NCI-H1417 (cell line): ENCODE results near the gene MRPL3.
"Not testable (repeated sequence)": the region's sequence is repeated elsewhere in the genome, so short reads cannot be mapped to it uniquely, and the experiment has no call there.

Source experiments
- DNase-seq, 3 experiments: peaks; one replicate each; lab custom pipeline; 2025; lab: John Stamatoyannopoulos, UW

The MRPL3 gene

DNA sequence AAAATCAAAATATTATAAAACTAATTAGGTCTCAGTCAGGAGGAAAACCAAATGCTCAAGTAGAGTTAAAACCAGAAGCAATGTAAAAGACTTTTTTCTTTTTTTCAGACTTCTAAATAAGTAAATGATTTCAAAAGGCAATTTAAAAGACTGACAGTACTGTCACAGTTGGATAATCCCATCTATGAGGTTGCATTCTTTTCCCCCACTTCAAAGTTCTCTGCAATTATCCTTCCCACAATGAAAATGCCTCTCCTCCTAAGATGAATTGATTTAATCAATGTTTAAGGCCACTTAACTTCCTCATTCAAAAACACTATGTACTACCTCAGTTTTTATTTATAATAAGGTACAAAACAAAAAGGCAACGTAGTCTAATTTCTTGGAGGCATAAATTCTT, 8.1 kb downstream of the MRPL3 start:
- peak in 1 of 3 experiments; percentile 11 for DNase-seq

DNA sequence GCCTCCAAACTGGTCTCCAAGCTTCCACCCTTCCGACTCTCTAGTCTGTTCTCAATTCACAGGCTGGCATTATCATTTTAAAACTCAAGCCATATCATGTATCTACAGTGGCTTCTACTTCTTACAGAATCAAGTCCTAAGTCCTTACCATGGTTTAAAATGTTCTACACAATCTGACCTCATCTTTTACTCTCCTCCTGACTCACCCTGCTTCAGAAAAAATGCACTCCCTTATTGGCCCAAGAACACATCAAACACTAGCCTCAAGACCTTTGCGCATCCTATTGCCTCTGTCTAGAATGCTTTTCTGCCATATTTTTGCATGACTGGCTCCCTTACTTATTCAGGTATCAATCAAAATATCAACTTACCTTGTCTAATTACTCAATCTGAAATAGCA, 11.0 kb downstream of the MRPL3 start:
- DNase-seq, result no peak

DNA sequence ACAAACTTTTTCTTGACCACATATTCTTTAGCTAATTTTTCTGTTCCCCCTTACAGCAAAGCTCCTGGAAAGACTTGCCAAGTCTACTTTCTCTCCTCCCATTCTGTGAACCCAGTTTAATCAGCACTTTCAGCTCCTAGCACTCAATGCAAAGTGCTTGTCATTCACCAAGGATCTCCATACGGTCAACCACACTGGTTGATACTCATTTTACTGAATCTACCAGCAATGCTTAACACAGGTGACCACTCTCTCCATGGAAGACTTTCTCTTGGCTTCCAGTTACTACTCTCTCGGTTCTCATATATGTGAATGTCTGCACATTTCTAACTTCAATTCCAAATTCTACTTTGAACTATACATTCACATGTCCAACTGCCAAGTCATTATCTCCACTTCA, 11.7 kb downstream of the MRPL3 start:
- DNase-seq, result no peak

- not testable (repeated sequence) for DNase-seq
Measured at GRCh38 chr3:131486545-131486944, 16.2 kb downstream of the MRPL3 start.

GRCh38 chr3:131485119-131485518, 17.7 kb downstream of the MRPL3 start:
- no peak for DNase-seq

- no peak for DNase-seq
Measured at GRCh38 chr3:131484496-131485111, 18.2 kb downstream of the MRPL3 start.

- DNase-seq, result no peak
Measured at GRCh38 chr3:131480116-131480515, 22.7 kb downstream of the MRPL3 start.

DNA sequence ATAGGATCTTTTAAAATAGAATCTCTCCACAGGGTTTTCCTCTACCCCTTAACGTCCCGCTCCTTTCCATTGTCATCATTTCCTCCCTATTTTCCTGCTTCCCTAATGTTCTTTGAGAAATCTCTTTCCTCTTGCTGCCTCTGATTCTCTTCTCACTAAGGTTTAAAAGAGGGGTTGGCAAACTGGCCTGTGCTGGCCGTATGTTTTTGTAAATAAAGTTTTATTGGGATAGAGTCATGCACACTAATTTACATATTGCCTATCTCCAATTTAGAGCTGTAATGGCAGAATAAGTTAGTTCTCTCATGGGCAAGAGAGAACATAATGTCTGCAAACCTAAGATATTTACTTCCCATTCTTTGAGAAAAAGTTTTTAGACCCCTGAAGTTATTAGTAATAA, 25.0 kb downstream of the MRPL3 start:
- DNase-seq, result no peak

DNA sequence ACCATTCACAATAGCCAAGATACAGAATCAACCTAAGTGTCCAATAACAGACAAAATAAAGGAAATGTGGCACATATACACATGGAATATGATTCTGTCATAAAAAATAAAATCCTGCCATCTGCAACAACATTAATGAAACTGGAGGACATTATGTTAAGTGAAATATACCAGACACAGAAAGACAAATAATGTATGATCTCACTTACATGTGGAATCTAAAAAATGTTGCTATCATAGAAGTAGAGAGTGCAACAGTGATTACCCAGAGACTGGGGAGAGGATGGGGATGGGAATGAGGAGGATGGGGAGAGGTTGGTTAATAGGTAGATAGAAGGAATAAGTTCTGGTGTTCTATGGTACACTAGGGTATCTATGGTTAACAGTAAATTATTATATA, 28.7 kb downstream of the MRPL3 start:
- DNase-seq, result no peak

DNA sequence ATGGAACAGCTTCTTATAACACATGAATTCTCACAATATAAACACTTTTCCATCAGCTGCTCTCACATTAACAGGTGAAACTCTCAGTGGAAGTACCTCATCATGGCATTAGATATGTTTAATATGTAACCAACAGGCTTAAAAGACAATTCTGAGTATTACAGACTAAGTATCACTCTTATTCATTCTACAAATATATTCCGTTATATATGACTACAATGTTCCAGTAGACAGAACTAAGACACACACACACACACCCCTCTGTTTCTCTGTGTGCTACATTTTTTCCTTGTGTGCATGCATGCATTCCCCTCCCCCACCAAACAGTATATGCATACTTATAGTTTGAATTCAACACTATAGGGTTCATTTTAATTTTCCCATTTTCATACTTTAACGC, 32.4 kb downstream of the MRPL3 start:
- no peak for DNase-seq

GRCh38 chr3:131458653-131459052, 44.1 kb downstream of the MRPL3 start:
- DNase-seq, result no peak

DNA sequence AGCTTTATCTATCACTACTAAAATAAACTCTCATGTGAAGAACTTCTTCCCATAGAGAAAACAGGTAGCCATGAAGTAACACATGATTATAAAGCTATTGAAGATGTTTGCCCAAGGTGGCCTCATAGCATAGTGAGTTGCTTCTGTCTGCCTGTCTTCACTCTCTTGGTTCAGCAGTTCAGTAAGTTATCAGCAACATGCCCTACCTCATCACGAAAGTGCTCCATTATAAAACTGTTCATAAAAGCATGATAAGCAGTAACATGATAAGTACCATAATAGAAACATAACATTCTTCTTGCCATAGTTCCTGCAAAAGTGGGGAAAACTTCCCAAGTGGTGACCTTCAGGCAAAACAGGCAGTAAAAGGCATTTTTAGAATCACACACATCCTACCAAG, 45.6 kb downstream of the MRPL3 start:
- peak in 1 of 3 experiments; percentile 52 for DNase-seq

GRCh38 chr3:131454501-131454900, 48.3 kb downstream of the MRPL3 start:
- DNase-seq, result no peak

DNA sequence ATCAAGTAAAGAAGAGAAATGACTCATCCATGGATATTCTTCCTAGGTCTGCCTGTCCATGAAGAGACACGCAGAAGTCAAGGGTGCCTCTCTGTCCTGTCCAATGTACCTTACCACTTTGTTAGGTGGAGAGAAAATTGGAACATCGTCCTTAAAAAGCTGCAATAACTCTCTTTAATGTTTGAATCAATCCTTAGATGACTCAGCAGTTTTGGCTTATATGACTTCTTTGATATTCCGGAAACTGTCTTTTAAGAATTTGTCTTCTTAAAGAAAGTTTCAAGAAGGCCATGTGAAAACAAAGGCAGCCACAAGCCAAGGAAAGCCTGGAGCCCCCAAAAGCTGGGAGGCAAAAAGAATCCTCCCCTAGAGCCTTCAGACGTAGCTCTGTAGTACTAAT, 49.2 kb downstream of the MRPL3 start:
- DNase-seq, result no peak

DNA sequence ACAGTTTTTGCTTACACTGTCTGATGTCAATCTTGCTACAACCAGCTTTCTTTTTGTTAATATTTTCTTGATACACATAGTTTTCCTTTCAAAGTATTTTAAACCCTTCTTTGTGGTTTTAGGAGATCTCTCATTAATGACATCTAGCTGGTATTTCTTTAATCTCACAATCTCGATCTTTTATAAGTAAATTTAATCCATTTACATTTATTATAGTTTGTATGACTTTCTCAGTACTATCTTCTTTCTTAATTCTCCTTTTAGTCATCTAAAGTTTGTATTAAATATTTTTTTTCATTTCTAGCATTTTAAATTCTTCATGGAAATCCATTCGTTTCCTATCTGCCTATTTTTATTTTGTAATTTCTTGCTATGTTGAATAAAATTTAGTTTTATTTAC, 55.4 kb downstream of the MRPL3 start:
- no peak for DNase-seq

GRCh38 chr3:131444180-131444579, 58.6 kb downstream of the MRPL3 start:
- DNase-seq, result no peak

DNA sequence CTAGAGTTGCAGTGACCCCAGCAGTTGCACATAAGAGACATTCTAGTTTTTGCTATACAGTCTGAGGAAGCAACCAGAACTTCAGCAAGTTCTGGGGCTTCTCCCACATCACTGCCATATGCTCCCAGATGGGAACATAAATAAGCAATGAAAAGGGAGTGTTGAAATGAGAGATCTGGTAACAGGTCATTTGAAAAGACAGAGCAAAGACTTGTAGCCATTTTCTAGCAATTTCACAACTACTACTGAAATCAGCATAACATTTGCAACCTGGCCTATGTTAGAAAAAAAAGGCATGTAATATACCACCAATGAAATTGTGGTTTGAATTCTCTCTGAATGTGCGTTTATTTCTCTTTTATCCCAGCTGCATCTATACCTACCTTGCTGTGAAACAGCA, 63.7 kb downstream of the MRPL3 start:
- no peak for DNase-seq

- no peak for DNase-seq
Measured at GRCh38 chr3:131435000-131435399, 67.8 kb downstream of the MRPL3 start.

- DNase-seq, result no peak
Measured at GRCh38 chr3:131432441-131432840, 70.3 kb downstream of the MRPL3 start.

- DNase-seq, result no peak
Measured at GRCh38 chr3:131431754-131432153, 71.0 kb downstream of the MRPL3 start.

DNA sequence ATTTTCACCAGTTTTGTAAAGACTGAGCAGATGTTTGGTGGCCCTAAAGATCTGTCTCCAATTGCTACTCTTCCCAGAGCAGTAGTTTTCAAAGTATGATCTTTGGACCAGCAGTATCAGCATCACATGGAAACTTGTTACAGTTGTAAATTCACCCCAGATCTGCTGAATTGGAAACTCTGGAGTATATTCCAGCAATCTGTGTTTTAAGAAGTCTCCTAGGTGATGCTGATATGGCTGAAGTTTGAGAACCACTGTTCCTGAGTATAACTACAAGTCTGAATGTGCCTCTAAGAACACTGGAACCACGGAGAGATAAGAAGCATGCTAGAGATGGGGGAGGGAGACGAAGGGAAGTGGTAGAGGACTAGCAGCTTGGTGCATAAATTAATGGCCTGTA, 75.5 kb downstream of the MRPL3 start:
- DNase-seq, result peak in 1 of 3 experiments; percentile 70

DNA sequence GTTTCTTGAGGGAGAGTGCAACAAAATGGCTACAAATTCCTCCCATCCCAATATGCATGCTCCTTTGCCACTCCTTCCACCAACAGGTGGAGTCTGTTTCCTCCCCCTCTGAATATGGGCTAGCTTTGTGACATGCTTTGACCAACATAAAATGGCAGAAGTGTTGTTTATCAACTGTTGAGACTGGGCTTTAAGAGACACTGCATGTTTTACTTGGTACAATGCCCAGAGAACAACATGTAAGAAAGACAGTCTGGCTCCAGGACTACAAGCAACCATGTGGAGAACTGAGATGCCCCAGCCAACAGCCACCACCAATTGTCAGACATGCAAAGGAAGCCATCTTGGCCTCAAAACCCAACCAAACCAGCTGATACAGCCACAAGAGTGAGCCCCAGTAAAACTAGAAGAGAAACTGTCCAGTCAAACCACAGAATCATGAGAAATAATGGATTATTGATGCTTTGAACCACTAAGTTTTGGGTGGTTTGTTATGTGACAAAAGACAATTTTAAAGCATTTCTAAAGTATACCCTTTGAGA, 80.7 kb downstream of the MRPL3 start:
- DNase-seq, result no peak

- DNase-seq, result no peak
Measured at GRCh38 chr3:131421301-131421700, 81.5 kb downstream of the MRPL3 start.

GRCh38 chr3:131417751-131418150, 85.0 kb downstream of the MRPL3 start:
- no peak for DNase-seq
